H1 (cell line): Measurements from ENCODE around the gene GJD4. TPM values are rescaled to one million over a fixed set of nuclear protein-coding genes. Genes with fewer than 3 reads are reported as not detected.

ENCODE experiments used
- CTCF ChIA-PET: fragments of 300-600 bp; sonication (Branson Sonifier 250); formaldehyde crosslinking; loops from one replicate; lab custom pipeline; 2021; ENCODE audit not compliant: partially characterized antibody; lab: Charles Lee
- POLR2A ChIA-PET: fragments of 300-600 bp; sonication (Branson Sonifier 250); formaldehyde crosslinking; loops from one replicate; lab custom pipeline; 2021; ENCODE audit warnings: inconsistent platforms; ENCODE audit not compliant: partially characterized antibody; lab: Charles Lee
- DNase-seq, 2 experiments: peaks; one replicate each; pipeline versions ENCODE4 v3.0.0 to v3.0.0-alpha.2; 2010 to 2022; ENCODE audit warnings: low spot score in 2 of 2, low read depth in 1 of 2, mixed read lengths in 1 of 2
- FAIRE-seq: peaks from 2 replicates; lab custom pipeline; 2011; peaks lifted over from hg19 to GRCh38; lab: Jason Lieb, UNC
- H2AFZ ChIP-seq: 2 replicates; pipeline ENCODE4 v1.8.1; 2012; ENCODE audit warnings: low read length, inconsistent platforms
- H2AK5ac ChIP-seq: 2 replicates; pipeline ENCODE4 v1.6.1; 2013; ENCODE audit warnings: low read depth, low read length
- H2BK120ac ChIP-seq: replicated peaks from 2 replicates; pipeline ENCODE3; 2013; ENCODE audit warnings: low read depth, low read length, inconsistent platforms
- H2BK12ac ChIP-seq: 2 replicates; pipeline ENCODE4 v1.6.1; 2013; ENCODE audit warnings: low read depth, low read length
- H2BK15ac ChIP-seq: 2 replicates; pipeline ENCODE4 v1.6.1; 2013; ENCODE audit warnings: low read length
- H2BK20ac ChIP-seq: 2 replicates; pipeline ENCODE4 v1.6.1; 2013; ENCODE audit warnings: low read length
- H2BK5ac ChIP-seq: 2 replicates; pipeline ENCODE4 v1.6.1; 2013; ENCODE audit warnings: low read depth, low read length
- H3K14ac ChIP-seq: 2 replicates; pipeline ENCODE4 v1.6.1; 2013; ENCODE audit warnings: inconsistent platforms; ENCODE audit not compliant: insufficient read length
- H3K18ac ChIP-seq: 2 replicates; pipeline ENCODE4 v1.6.1; 2013; ENCODE audit warnings: low read length; ENCODE audit errors: extremely low read depth
- H3K23ac ChIP-seq: 2 replicates; pipeline ENCODE4 v1.6.1; 2013; ENCODE audit warnings: inconsistent platforms; ENCODE audit not compliant: insufficient read length
- H3K23me2 ChIP-seq: 2 replicates; pipeline ENCODE4 v1.6.1; 2013; ENCODE audit warnings: low read depth, low read length
- H3K27ac ChIP-seq: 2 replicates; pipeline ENCODE4 v1.6.1; 2011; ENCODE audit warnings: low read depth, low read length, inconsistent platforms
- H3K27me3 ChIP-seq, 4 experiments: replicated peaks in 1 of 4; 1 replicate in 1 of 4; 2 replicates in 3 of 4; pipeline versions ENCODE4 v1.6.1 to v1.8.1; 2011 to 2013; ENCODE audit warnings: low read length in 3 of 4, mild to moderate bottlenecking in 3 of 4, inconsistent platforms in 2 of 4, mixed read lengths in 2 of 4, moderate library complexity in 1 of 4; ENCODE audit not compliant: control insufficient read depth in 3 of 4, insufficient read depth in 3 of 4; ENCODE audit errors: extremely low read depth in 1 of 4
- H3K36me3 ChIP-seq, 4 experiments: 2 replicates each; pipeline versions ENCODE4 v1.6.1 to v1.8.1; 2011 to 2013; ENCODE audit warnings: mild to moderate bottlenecking in 4 of 4, low read length in 3 of 4, moderate library complexity in 2 of 4, control low read depth in 1 of 4, inconsistent platforms in 1 of 4; ENCODE audit not compliant: insufficient read depth in 4 of 4, control insufficient read depth in 2 of 4
- H3K4ac ChIP-seq: replicated peaks from 2 replicates; pipeline ENCODE3; 2013; ENCODE audit warnings: low read length, low read depth, mixed read lengths, inconsistent platforms; ENCODE audit not compliant: insufficient read length
- H3K4me1 ChIP-seq, 4 experiments: replicated peaks in 1 of 4; 1 replicate in 1 of 4; 2 replicates in 3 of 4; pipeline versions ENCODE4 v1.6.1 to v1.8.1; 2011 to 2013; ENCODE audit warnings: low read length in 3 of 4, inconsistent platforms in 2 of 4, mixed read lengths in 1 of 4; ENCODE audit not compliant: insufficient read depth in 4 of 4, control insufficient read depth in 3 of 4
- H3K4me2 ChIP-seq, 2 experiments: 2 replicates each; pipeline versions ENCODE4 v1.6.1 to v1.8.1; 2011 to 2013; ENCODE audit warnings: low read depth in 2 of 2, low read length in 2 of 2, control low read depth in 1 of 2, inconsistent platforms in 1 of 2, mild to moderate bottlenecking in 1 of 2; ENCODE audit not compliant: insufficient read depth in 1 of 2
- H3K4me3 ChIP-seq, 4 experiments: fragments of 200-600, 300-600 bp in 1 of 4; sonication (generic), shearing (Covaris generic), sonication (Bioruptor Twin) in 1 of 4; 2 replicates each; pipeline versions ENCODE4 v1.5.1 to v1.8.1; 2011 to 2016; ENCODE audit warnings: low read length in 4 of 4, low read depth in 3 of 4, control low read depth in 2 of 4, inconsistent platforms in 2 of 4, mild to moderate bottlenecking in 2 of 4, mixed read lengths in 1 of 4, moderate library complexity in 1 of 4; ENCODE audit not compliant: insufficient read depth in 2 of 4; ENCODE audit errors: extremely low read depth in 1 of 4
- H3K56ac ChIP-seq: replicated peaks from 2 replicates; pipeline ENCODE3; 2013; ENCODE audit warnings: low read depth, mild to moderate bottlenecking, mixed read lengths, low read length, inconsistent platforms; ENCODE audit not compliant: insufficient read length
- H3K79me1 ChIP-seq: 2 replicates; pipeline ENCODE4 v1.6.1; 2013; ENCODE audit warnings: low read depth, low read length, control low read depth
- H3K79me2 ChIP-seq, 2 experiments: 2 replicates each; pipeline versions ENCODE4 v1.6.1 to v1.8.1; 2012 to 2013; ENCODE audit warnings: low read length in 2 of 2, mild to moderate bottlenecking in 2 of 2, inconsistent platforms in 1 of 2; ENCODE audit not compliant: insufficient read depth in 2 of 2, control insufficient read depth in 1 of 2
- H3K9ac ChIP-seq, 4 experiments: replicated peaks in 1 of 4; 1 replicate in 1 of 4; 2 replicates in 3 of 4; pipeline versions ENCODE4 v1.6.1 to v1.8.1; 2011 to 2013; ENCODE audit warnings: low read depth in 3 of 4, low read length in 3 of 4, control low read depth in 2 of 4, mild to moderate bottlenecking in 2 of 4, moderate library complexity in 2 of 4, inconsistent platforms in 1 of 4; ENCODE audit errors: extremely low read depth in 1 of 4
- H3K9me3 ChIP-seq, 2 experiments: 2 replicates each; pipeline versions ENCODE4 v1.6.1 to v1.8.1; 2012 to 2013; ENCODE audit warnings: mild to moderate bottlenecking in 2 of 2, moderate library complexity in 2 of 2, control low read depth in 1 of 2, inconsistent platforms in 1 of 2, low read depth in 1 of 2, low read length in 1 of 2, mixed read lengths in 1 of 2; ENCODE audit not compliant: insufficient read depth in 2 of 2
- H4K20me1 ChIP-seq, 2 experiments: replicated peaks in 1 of 2; 2 replicates each; pipeline versions ENCODE3 to v1.8.1; 2011 to 2013; ENCODE audit warnings: inconsistent platforms in 2 of 2, low read length in 2 of 2, mild to moderate bottlenecking in 1 of 2; ENCODE audit not compliant: insufficient read depth in 2 of 2, control insufficient read depth in 1 of 2
- H4K5ac ChIP-seq: 2 replicates; pipeline ENCODE4 v1.6.1; 2013; ENCODE audit warnings: low read length, low read depth, mixed read lengths, inconsistent platforms; ENCODE audit not compliant: insufficient read length
- H4K8ac ChIP-seq: 2 replicates; pipeline ENCODE4 v1.8.0; 2013; ENCODE audit warnings: mild to moderate bottlenecking, moderate library complexity, low read length, inconsistent platforms; ENCODE audit not compliant: insufficient read depth; ENCODE audit errors: extremely low read depth
- H4K91ac ChIP-seq: replicated peaks from 2 replicates; pipeline ENCODE3; 2013; ENCODE audit warnings: low read length, mixed read lengths, inconsistent platforms; ENCODE audit not compliant: insufficient read length
- BCL11A ChIP-seq, 2 experiments: IDR thresholded peaks; one replicate each; pipeline ENCODE4 v1.6.1; 2011; ENCODE audit warnings: low read depth in 2 of 2, low read length in 2 of 2, mild to moderate bottlenecking in 2 of 2
- WGBS, 2 experiments: shearing (Covaris generic) in 1 of 2; methylation state at CpG; one replicate each; pipeline versions ENCODE4 v1.1.6 to v1.1.7; 2013 to 2015; ENCODE audit warnings: low lambda C conversion rate in 2 of 2, mixed read lengths in 2 of 2, inconsistent platforms in 1 of 2, low coverage in 1 of 2, missing lambda C conversion rate in 1 of 2; ENCODE audit not compliant: insufficient replicate concordance in 2 of 2, insufficient coverage in 1 of 2, insufficient read length in 1 of 2; ENCODE audit errors: extremely low coverage in 1 of 2, missing lambda C conversion rate in 1 of 2; 5-methylcytosine and 5-hydroxymethylcytosine counted together
- polyA plus RNA-seq, 7 experiments: library from polyadenylated mRNA; depleted of rRNA in 3 of 7; stranded (reverse) in 5 of 7; unstranded in 2 of 7; fragments of >200 nt in 5 of 7; fragments of 200-250 nt in 2 of 7; gene quantifications; 1 replicate in 5 of 7; 2 replicates in 1 of 7; 4 replicates in 1 of 7; pipeline versions ENCODE4 v1.2.1 to v1.2.3, GENCODE V29; 2011 to 2013; ENCODE audit warnings: missing spikeins in 2 of 7, mixed read lengths in 2 of 7
- total RNA-seq: library from RNA; stranded (reverse); fragmentation: NEBNext Ultra II Directional; extraction: Animal tissue kit (Norgen Biotek cat#: 25700); gene quantifications from 2 replicates; pipeline ENCODE4 v1.2.1, GENCODE V29; 2021

GJD4 gene
- total and polyA plus RNA-seq, 2 of the 8 experiments (the other 6 are each of a cell fraction or from before 2014, with no cell fraction given), result not detected

- peaks cover 0 to 17% (median 12%) of the 10 kb centered on the region in 4 experiments; a peak in 6 of 7 replicates for H3K4me1 ChIP-seq
- H3K9ac ChIP-seq, result peak overlapping the region in 3 of 4 experiments; percentile 42 to 66 (median 53); a peak in 4 of 7 replicates
- no peaks in the 10 kb centered on the region; a peak in 1 of 4 replicates for H3K9me3 ChIP-seq
- H3K4me2 ChIP-seq, result peak overlapping the region; percentile 58 to 99
- H4K8ac ChIP-seq, result peak overlapping the region; percentile 31; the same call in 1 of the 2 replicates
- H3K56ac ChIP-seq, result no peak overlapping the region
- 1% methylated on average over 29 of the region's 72 CpGs; no CpG with 5 or more reads in 1 of the 2 experiments for WGBS, 2 experiments
- peak overlapping the region; percentile 63 to 82 (median 67) for H3K4me3 ChIP-seq
- no peak overlapping the region for H2BK120ac ChIP-seq
- peak overlapping the region; percentile 61; the same call in 1 of the 2 replicates for H2BK20ac ChIP-seq
- H2AK5ac ChIP-seq, result no peak overlapping the region
- H3K23ac ChIP-seq, result peak overlapping the region; percentile 87
- peak overlapping the region; percentile 35 for H3K14ac ChIP-seq
- H4K91ac ChIP-seq, result peak overlapping the region; percentile 47
- no peak for FAIRE-seq
- H2BK5ac ChIP-seq, result no peak overlapping the region
- H2AFZ ChIP-seq, result no peak overlapping the region
- H3K27ac ChIP-seq, result no peak overlapping the region
- no peak overlapping the region for H3K4ac ChIP-seq
- H4K20me1 ChIP-seq, result peaks cover 3 to 8% of the 10 kb centered on the region in 2 experiments
- H2BK12ac ChIP-seq, result 0 out of 2 replicates have a peak overlapping the region, but pooled peaks have one; percentile 30
- peaks cover 34% of the 10 kb centered on the region for H3K23me2 ChIP-seq
- no peaks in the 10 kb centered on the region for H3K79me1 ChIP-seq
- no peaks in the 10 kb centered on the region for H3K36me3 ChIP-seq
- peaks cover 0 to 3% of the 10 kb centered on the region in 2 experiments; a peak in 1 of 4 replicates for H3K79me2 ChIP-seq
- ChIA-PET POLR2A (interaction anchor here (0.6 kb wide), 1 partner anchor 621 kb away, joined by 3 read pairs; no protein-coding TSS in a partner anchor), CTCF (interaction anchor here (0.8 kb wide), 1 partner anchor 28 kb away, joined by 4 read pairs; no protein-coding TSS in a partner anchor)
- no peak overlapping the region for H4K5ac ChIP-seq
- peak overlapping the region; percentile 83 for H3K18ac ChIP-seq
- H2BK15ac ChIP-seq, result peak overlapping the region; percentile 72; the same call in 1 of the 2 replicates
- peaks cover 3 to 13% (median 6%) of the 10 kb centered on the region in 4 experiments; a peak in 6 of 7 replicates for H3K27me3 ChIP-seq
- DNase-seq, result peak in 1 of 2 experiments; percentile 79
- TF ChIP-seq BCL11A (IDR thresholded peaks at IDR 0.05; ENCODE audit: low read depth in 2 of 2, low read length in 2 of 2), result no peak
These were observed 36.0 kb downstream of the GJD4 start for GRCh38 chr10:35640951-35641675.
